ENCODE measurements around the gene LSAMP.

- no peak for TF ChIP-seq CTCF (IDR thresholded peaks at IDR 0.05)
- TF ChIP-seq POLR2A (IDR thresholded peaks at IDR 0.05), result no peak
Measured at GRCh38 chr3:115877615-115877899, 567.7 kb downstream of the LSAMP start.

Measured in esophagus squamous epithelium (tissue), 4 donors.